DMS53 (cell line): ENCODE measurements around the gene PXDC1.
"Not testable (repeated sequence)": the region's sequence is repeated elsewhere in the genome, so short reads cannot be mapped to it uniquely, and the experiment has no call there.

Experiments
- DNase-seq: peaks from one replicate; lab custom pipeline; 2025; lab: John Stamatoyannopoulos, UW

PXDC1 gene

GRCh38 chr6:3782876-3783832 lies 31.6 kb upstream of the PXDC1 start:
- no peak for DNase-seq

GRCh38 chr6:3781504-3781903 lies 30.0 kb upstream of the PXDC1 start:
- DNase-seq, result no peak

GRCh38 chr6:3779574-3779849 lies 28.0 kb upstream of the PXDC1 start:
- DNase-seq, result no peak

GRCh38 chr6:3778701-3779573 lies 27.4 kb upstream of the PXDC1 start:
- no peak for DNase-seq

GRCh38 chr6:3777730-3778461 lies 26.4 kb upstream of the PXDC1 start:
- no peak for DNase-seq

DNA sequence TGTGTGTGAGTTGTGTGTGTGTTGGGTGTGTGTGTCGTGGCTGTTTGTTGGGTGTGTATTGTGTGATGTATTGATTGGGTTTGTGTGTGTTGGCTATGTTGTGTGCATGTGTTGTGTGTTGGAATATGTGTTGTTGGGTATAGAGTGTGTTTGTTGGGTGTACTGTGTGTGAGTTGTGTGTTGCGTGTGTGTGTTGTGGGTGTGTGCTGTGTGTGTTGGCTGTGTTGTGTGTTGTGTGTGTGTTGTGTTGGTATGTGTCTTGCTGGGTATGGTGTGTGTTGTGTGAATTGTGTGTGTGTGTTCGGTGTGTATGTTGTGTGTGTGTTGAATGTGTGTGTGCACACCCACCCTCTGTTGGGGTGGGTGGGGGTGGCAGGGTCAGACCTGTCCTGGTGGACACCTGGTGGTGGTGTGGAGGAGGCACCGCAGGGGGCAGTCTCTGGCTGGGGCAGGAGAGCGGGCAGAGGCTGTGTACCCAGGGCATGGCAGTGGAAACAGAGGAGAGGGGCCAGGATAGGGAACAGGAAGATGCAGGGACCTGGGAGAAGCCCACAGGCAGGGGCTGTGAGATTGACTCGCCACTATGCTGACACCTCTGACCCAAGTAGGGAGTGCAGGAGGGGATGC lies 25.5 kb upstream of the PXDC1 start:
- peak; percentile 24 for DNase-seq

- no peak for DNase-seq
Observed at GRCh38 chr6:3775847-3776246, 24.3 kb upstream of the PXDC1 start.

- no peak for DNase-seq
Observed at GRCh38 chr6:3775386-3775785, 23.9 kb upstream of the PXDC1 start.

GRCh38 chr6:3773678-3774298 lies 22.3 kb upstream of the PXDC1 start:
- no peak for DNase-seq

DNA sequence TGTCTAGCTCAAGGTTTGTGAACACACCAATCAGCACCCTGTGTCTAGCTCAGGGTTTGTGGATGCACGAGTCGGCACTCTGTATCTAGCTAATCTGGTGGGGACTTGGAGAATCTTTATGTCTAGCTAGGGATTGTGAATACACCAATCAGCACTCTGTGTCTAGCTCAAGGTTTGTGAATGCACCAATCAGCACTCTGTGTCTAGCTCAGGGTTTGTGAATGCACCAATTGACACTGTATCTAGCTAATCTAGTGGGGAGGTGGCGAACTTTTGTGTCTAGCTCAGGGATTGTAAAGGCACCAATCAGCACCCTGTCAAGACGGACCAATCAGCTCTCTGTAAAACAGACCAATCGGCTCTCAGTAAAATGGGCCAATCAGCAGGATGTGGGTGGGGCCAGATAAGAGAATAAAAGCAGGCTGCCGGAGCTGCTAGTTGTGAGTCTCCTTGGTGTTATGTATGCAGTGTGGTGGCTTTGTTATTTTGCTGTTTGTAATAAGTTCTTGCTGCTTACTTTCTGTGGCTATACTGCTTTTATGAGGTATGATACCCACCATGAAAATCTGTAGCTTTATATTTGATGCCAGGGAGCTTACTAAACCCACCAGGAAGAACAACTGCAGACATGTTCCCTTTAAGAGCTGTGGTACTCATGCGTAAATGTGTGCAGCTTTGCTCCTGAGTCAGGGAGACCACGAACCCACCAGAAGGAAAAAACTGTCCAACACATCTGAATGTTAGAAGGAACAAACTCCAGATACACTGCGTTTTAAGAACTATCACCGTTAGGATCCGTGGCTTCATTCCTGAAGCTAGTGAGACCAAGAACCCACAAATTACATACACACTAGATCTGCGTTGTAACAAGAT lies 20.9 kb upstream of the PXDC1 start:
- not testable (repeated sequence) for DNase-seq

DNA sequence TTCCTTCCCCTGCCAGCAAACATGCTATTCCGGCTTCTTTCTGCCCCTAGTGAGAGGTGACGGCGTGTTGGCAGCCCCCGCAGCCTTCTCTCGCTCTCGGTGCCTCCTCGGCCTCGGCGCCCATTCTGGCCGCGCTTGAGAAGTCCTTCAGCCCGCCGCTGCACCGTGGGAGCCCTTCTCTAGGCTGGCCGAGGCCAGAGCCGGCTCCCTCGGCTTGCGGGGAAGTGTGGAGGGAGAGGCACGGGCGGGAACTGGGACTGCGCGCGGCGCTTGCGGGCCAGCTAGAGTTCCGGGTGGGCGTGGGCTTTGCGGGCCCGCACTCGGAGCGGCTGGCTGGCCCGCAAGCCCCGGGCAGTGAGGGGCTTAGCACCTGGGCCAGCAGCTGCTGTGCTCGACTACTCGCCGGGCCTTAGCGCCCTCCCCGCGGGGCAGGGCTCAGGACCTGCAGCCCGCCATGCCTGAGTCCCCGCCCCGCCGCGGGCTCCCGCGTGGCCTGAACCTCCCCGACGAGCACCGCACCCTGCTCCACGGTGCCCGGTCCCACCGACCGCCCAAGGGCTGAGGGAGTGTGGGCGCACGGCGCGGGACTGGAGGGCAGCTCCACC lies 20.0 kb upstream of the PXDC1 start:
- no peak for DNase-seq

DNA sequence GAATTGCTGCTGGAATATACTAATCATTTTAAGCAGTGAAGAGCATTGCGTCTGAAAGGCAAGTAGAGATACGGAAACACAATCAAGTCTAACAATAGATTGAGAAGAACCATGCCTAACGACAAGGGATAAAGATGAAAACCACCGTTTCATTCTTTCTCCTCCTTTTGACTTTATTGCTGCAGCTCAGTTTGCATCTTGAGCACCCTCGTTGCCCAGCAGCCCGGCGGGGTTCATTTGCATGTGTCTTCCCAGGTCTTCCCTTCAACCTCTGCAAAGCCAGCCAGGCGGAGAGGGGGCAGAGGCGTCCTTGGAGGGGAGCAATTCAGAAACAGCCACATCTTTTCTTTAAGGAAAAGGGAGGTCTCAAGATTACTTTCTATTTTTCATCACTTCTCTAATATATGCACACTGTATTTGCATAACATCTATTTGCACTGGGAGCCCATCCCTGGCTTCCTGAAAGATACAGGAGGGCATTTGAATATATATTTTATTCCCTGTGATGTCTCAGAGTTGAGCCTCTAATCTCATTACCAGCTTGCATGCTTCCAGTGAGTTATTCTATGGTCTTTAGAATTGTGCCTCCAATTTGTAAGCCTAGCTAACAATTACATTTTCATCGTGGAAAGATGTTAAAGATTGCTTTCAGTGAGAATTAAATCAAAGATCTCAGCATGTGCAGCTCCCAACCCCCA lies 18.7 kb upstream of the PXDC1 start:
- no peak for DNase-seq

DNA sequence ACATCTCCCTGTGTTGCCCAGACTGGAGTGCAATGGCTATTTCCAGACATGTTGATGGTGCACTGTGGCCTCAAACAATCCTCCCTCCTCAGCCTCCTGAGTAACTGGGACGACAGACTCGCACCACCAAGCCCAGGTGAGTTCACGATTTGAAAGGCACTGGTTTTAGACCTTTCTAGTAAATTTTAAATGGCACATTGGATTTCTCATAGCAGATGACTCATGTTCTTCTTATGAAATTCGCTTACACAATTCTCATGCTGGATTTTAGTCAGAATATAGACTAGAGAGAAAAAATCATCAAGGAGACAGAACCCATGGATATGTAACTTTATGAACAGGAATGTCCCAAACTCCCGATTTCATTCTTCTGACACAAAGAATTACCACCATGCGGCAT lies 18.1 kb upstream of the PXDC1 start:
- DNase-seq, result no peak

GRCh38 chr6:3768502-3768901 lies 17.0 kb upstream of the PXDC1 start:
- no peak for DNase-seq

GRCh38 chr6:3767483-3767882 lies 16.0 kb upstream of the PXDC1 start:
- DNase-seq, result not testable (repeated sequence)

- no peak for DNase-seq
Observed at GRCh38 chr6:3766214-3766613, 14.7 kb upstream of the PXDC1 start.

DNA sequence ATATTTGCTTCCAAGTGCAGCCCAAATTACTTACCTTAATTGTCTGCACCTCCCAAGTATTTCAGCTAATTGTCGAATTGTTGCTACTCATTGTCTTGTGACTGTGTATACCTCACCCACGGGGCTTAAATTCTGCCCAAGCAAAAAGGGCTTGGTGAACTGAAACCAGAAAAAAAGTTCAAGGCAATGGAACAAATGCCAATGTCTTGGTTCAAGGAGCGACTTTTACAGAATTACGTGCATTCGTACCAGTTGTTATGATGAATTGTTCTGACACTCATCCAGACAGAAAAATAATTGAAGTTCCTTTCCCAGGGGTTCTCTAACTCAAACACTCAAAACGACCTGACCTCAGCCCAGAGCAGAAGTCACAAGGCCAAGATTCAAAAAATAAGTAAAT lies 13.9 kb upstream of the PXDC1 start:
- no peak for DNase-seq

DNA sequence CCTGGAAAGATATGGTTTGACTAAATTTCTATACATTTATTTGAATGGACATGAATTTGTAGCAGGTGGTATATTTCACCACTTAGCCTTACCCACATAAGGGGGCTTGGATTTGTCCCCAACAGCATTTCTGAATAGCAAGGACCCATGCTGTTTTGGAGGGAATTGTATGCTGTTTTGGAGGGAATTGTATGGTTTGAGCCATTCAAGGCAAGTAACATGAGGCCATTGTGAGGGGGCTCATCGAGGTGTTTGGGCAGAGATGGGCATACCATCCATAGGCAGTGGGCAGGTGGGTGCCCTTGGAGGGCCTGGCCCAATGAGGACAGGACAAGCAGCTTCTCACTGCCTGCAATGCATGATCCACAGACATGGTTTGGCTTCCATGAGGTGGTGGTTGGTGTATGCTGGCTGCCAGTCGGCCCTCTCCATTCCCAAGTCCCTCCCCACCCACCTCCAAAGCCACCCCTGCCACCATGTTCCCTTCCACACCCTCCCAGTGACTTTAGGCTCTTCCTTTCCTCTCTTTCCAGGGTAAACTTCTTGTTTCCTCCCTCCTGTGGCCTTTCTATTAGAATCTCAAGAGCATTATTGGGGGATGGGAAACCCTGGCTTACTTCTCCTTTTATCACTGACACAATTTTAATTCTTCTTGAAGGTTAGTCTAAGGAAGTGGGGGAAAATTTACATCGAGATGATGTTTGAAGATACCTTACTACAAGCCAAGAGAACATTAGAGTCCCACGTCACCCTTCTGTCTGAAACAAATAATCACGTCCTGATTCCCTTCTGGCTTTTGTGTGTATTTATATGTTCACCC lies 13.2 kb upstream of the PXDC1 start:
- no peak for DNase-seq

- no peak for DNase-seq
Observed at GRCh38 chr6:3762852-3763251, 11.3 kb upstream of the PXDC1 start.
